WTC11 (cell line): ENCODE results near the gene CNTN5. TPM values are rescaled to one million over a fixed set of nuclear protein-coding genes. Genes with fewer than 3 reads are reported as not detected.

Experiments used
- ATAC-seq: fragments of 200-7000 bp; cut with Tn5 transposase; 2 replicates; pipeline ENCODE4 v1.10.0; 2021; ENCODE audit warnings: mild to moderate bottlenecking, moderate library complexity
- CTCF ChIA-PET: fragments of 300-600 bp; sonication (Branson Sonifier 250); formaldehyde crosslinking; loops from one replicate; lab custom pipeline; 2021; ENCODE audit warnings: antibody characterized with exemption; lab: Charles Lee
- POLR2A ChIA-PET: fragments of 350-600 bp; sonication (Branson Sonifier 250); formaldehyde crosslinking; loops from one replicate; lab custom pipeline; 2021; ENCODE audit warnings: antibody characterized with exemption; lab: Charles Lee
- DNase-seq: peaks from one replicate; pipeline ENCODE4 v3.0.0; 2021; ENCODE audit warnings: low spot score
- H3K27ac Mint-ChIP-seq: 2 replicates; pipeline ENCODE4 v1.8.0; 2021; ENCODE audit warnings: mixed read lengths
- H3K27me3 Mint-ChIP-seq: 2 replicates; pipeline ENCODE4 v1.8.0; 2021; ENCODE audit warnings: low read depth, mild to moderate bottlenecking, moderate library complexity, mixed read lengths
- H3K36me3 Mint-ChIP-seq: 2 replicates; pipeline ENCODE4 v1.8.0; 2021; ENCODE audit warnings: mixed read lengths
- H3K4me1 Mint-ChIP-seq: 2 replicates; pipeline ENCODE4 v1.8.0; 2022; ENCODE audit warnings: mixed read lengths
- H3K4me3 Mint-ChIP-seq: 2 replicates; pipeline ENCODE4 v1.8.0; 2021; ENCODE audit warnings: mild to moderate bottlenecking, moderate library complexity, mixed read lengths
- H3K9me3 Mint-ChIP-seq: 2 replicates; pipeline ENCODE4 v1.8.0; 2021; ENCODE audit warnings: mixed read lengths
- E2F1 ChIP-seq: sonication (generic); formaldehyde crosslinking; IDR thresholded peaks from 2 replicates; pipeline ENCODE4 v1.8.0; 2022; ENCODE audit warnings: mild to moderate bottlenecking, missing genetic modification reagents
- ETV6 ChIP-seq: sonication (generic); formaldehyde crosslinking; IDR thresholded peaks from 2 replicates; pipeline ENCODE4 v1.8.1; 2022; ENCODE audit warnings: mild to moderate bottlenecking, missing genetic modification reagents
- HMGA2 ChIP-seq: fragments of 250-450 bp; sonication (Bioruptor Pico); IDR thresholded peaks from 2 replicates; pipeline ENCODE4 v1.4.0; 2021; ENCODE audit warnings: mild to moderate bottlenecking, moderate library complexity
- JUN ChIP-seq: sonication (generic); formaldehyde crosslinking; IDR thresholded peaks from 2 replicates; pipeline ENCODE4 v1.8.0; 2023; ENCODE audit warnings: mild to moderate bottlenecking, missing genetic modification reagents
- SOX15 ChIP-seq: fragments of 250-450 bp; sonication (Bioruptor Pico); IDR thresholded peaks from 2 replicates; pipeline ENCODE4 v1.9.0; 2021; ENCODE audit warnings: mild to moderate bottlenecking
- STAT6 ChIP-seq: sonication (generic); formaldehyde crosslinking; conservative IDR thresholded peaks from 2 replicates; pipeline ENCODE4 v1.8.1; 2023; ENCODE audit warnings: mild to moderate bottlenecking, low read depth, missing genetic modification reagents, moderate library complexity
- ZNF121 ChIP-seq: sonication (generic); formaldehyde crosslinking; IDR thresholded peaks from 2 replicates; pipeline ENCODE4 v1.8.0; 2023; ENCODE audit warnings: missing genetic modification reagents
- ZNF138 ChIP-seq: sonication (generic); formaldehyde crosslinking; conservative IDR thresholded peaks from 2 replicates; pipeline ENCODE4 v1.8.1; 2022; ENCODE audit warnings: mild to moderate bottlenecking, moderate library complexity, missing genetic modification reagents
- ZNF219 ChIP-seq: sonication (generic); formaldehyde crosslinking; IDR thresholded peaks from 2 replicates; pipeline ENCODE4 v1.8.0; 2023; ENCODE audit warnings: missing genetic modification reagents, mild to moderate bottlenecking, borderline replicate concordance
- ZNF232 ChIP-seq: sonication (generic); formaldehyde crosslinking; IDR thresholded peaks from 2 replicates; pipeline ENCODE4 v1.8.0; 2022; ENCODE audit warnings: mild to moderate bottlenecking, missing genetic modification reagents
- ZNF317 ChIP-seq: sonication (generic); formaldehyde crosslinking; IDR thresholded peaks from 2 replicates; pipeline ENCODE4 v1.8.1; 2023; ENCODE audit warnings: low read depth, mild to moderate bottlenecking, moderate library complexity, missing genetic modification reagents, borderline replicate concordance
- ZSCAN18 ChIP-seq: fragments of 250-450 bp; sonication (Bioruptor Pico); IDR thresholded peaks from 2 replicates; pipeline ENCODE4 v2.1.2; 2022; ENCODE audit warnings: mild to moderate bottlenecking, moderate library complexity
- total RNA-seq: library from RNA; stranded (reverse); gene quantifications from 3 replicates; pipeline ENCODE4 v1.2.3, GENCODE V29; 2021
- TF ChIP-seq, protein P1 (sequence below): sonication (generic); formaldehyde crosslinking; IDR thresholded peaks from 2 replicates; pipeline ENCODE4 v1.8.0; 2023; ENCODE audit warnings: mild to moderate bottlenecking, missing genetic modification reagents

Gene CNTN5
- total RNA-seq, 1 experiment from 2014 or later, result 0.07 TPM

- peak; percentile 38 for DNase-seq
- ChIA-PET CTCF (no interaction called here), POLR2A (no interaction called here)
- TF ChIP-seq, protein P1, sequence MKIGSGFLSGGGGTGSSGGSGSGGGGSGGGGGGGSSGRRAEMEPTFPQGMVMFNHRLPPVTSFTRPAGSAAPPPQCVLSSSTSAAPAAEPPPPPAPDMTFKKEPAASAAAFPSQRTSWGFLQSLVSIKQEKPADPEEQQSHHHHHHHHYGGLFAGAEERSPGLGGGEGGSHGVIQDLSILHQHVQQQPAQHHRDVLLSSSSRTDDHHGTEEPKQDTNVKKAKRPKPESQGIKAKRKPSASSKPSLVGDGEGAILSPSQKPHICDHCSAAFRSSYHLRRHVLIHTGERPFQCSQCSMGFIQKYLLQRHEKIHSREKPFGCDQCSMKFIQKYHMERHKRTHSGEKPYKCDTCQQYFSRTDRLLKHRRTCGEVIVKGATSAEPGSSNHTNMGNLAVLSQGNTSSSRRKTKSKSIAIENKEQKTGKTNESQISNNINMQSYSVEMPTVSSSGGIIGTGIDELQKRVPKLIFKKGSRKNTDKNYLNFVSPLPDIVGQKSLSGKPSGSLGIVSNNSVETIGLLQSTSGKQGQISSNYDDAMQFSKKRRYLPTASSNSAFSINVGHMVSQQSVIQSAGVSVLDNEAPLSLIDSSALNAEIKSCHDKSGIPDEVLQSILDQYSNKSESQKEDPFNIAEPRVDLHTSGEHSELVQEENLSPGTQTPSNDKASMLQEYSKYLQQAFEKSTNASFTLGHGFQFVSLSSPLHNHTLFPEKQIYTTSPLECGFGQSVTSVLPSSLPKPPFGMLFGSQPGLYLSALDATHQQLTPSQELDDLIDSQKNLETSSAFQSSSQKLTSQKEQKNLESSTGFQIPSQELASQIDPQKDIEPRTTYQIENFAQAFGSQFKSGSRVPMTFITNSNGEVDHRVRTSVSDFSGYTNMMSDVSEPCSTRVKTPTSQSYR (CRISPR knock-in tag), result 0 out of 2 replicates have a peak, but pooled peaks have one; percentile 22
- TF ChIP-seq JUN (CRISPR knock-in tag), result no peak
- peak; percentile 95 for ATAC-seq
- Mint-ChIP-seq H3K27ac (no peak overlapping the region), H3K4me1 (peaks cover 36% of the 10 kb centered on the region), H3K27me3 (no peaks in the 10 kb centered on the region), H3K9me3 (0 out of 2 replicates have a peak, but pooled peaks cover 5% of the 10 kb centered on the region), H3K36me3 (no peaks in the 10 kb centered on the region), H3K4me3 (peak overlapping the region; percentile 43)
These were observed 49.2 kb downstream of the CNTN5 start for GRCh38 chr11:99069856-99070444.

DNA sequence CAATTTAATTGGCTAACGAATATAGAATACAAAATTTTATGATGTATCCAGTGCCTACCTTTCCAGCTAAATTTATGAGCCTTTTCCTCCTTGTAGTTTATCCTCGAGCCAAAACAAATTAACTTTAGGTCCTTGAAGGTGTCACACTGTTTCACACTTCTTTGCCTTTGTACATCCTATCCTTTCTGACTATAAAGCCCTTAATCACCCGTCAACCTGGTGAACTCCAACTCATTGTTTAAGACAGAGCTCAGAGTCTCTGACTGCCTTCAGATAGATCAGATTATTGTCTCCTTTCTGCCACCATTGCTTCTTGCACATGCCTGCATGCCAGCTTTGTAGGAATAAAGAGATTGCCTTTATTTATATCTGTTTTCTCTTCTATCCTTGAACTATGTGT, 58.8 kb downstream of the CNTN5 start:
- CTCF ChIA-PET, result no interaction called here
- no peaks in the 10 kb centered on the region for H3K4me1 Mint-ChIP-seq
- H3K4me3 Mint-ChIP-seq, result no peak overlapping the region
- H3K27ac Mint-ChIP-seq, result no peak overlapping the region
- H3K27me3 Mint-ChIP-seq, result no peaks in the 10 kb centered on the region
- no peaks in the 10 kb centered on the region for H3K9me3 Mint-ChIP-seq
- H3K36me3 Mint-ChIP-seq, result no peaks in the 10 kb centered on the region
- TF ChIP-seq ZNF219 (CRISPR knock-in tag) (no peak), ZNF121 (CRISPR knock-in tag) (no peak), ZNF232 (CRISPR knock-in tag) (no peak), E2F1 (CRISPR knock-in tag) (no peak), HMGA2 (CRISPR knock-in tag) (no peak)
- TF ChIP-seq, all 79 proteins: peak for 0
- DNase-seq (no peak), ATAC-seq (no peak)
- POLR2A ChIA-PET, result no interaction called here

- Mint-ChIP-seq H3K27ac (no peak overlapping the region), H3K4me1 (no peaks in the 10 kb centered on the region), H3K4me3 (no peak overlapping the region), H3K27me3 (no peaks in the 10 kb centered on the region), H3K9me3 (no peaks in the 10 kb centered on the region), H3K36me3 (no peaks in the 10 kb centered on the region)
- ATAC-seq (no peak), DNase-seq (no peak)
- TF ChIP-seq SOX15 (CRISPR knock-in tag), result no peak
- no peak for TF ChIP-seq STAT6
- no peak for TF ChIP-seq ZNF138
- no peak for TF ChIP-seq ZNF121 (CRISPR knock-in tag)
- TF ChIP-seq ZNF317 (CRISPR knock-in tag), result no peak
- no peak for TF ChIP-seq ZSCAN18
- TF ChIP-seq E2F1 (CRISPR knock-in tag), result no peak
- no peak for TF ChIP-seq ETV6 (CRISPR knock-in tag)
- CTCF ChIA-PET, result no interaction called here
- POLR2A ChIA-PET, result no interaction called here
These were observed 59.4 kb downstream of the CNTN5 start for GRCh38 chr11:99080154-99080553.
